HepG2 (cell line): Measurements from ENCODE around the gene EMILIN1. TPM values are rescaled to one million over a fixed set of nuclear protein-coding genes. Genes with fewer than 3 reads are reported as not detected.

Source experiments
- ARHGAP35 ChIP-seq: sonication (generic); formaldehyde crosslinking; IDR thresholded peaks from 2 replicates; pipeline ENCODE4 v1.9.0; 2022; ENCODE audit warnings: mild to moderate bottlenecking, inconsistent platforms, moderate library complexity, missing genetic modification reagents, borderline replicate concordance
- CBX5 ChIP-seq: sonication (generic); formaldehyde crosslinking; IDR thresholded peaks from 2 replicates; pipeline ENCODE4 v1.4.0; 2020; ENCODE audit warnings: missing genetic modification reagents, borderline replicate concordance
- HOXA3 ChIP-seq: sonication (generic); formaldehyde crosslinking; IDR thresholded peaks from 2 replicates; pipeline ENCODE4 v1.5.0; 2020; ENCODE audit warnings: missing genetic modification reagents
- HOXD1 ChIP-seq: sonication (generic); formaldehyde crosslinking; IDR thresholded peaks from 2 replicates; pipeline ENCODE4 v1.5.0; 2020; ENCODE audit warnings: missing genetic modification reagents
- MAZ ChIP-seq, 2 experiments: sonication (generic) in 1 of 2; formaldehyde crosslinking in 1 of 2; IDR thresholded peaks; 2 replicates each; pipeline versions ENCODE4 v1.5.0 to v1.6.1; 2012 to 2020; ENCODE audit warnings: low read depth in 2 of 2, mild to moderate bottlenecking in 2 of 2, borderline replicate concordance in 1 of 2, improper control_type of control experiment in 1 of 2, low read length in 1 of 2, missing genetic modification reagents in 1 of 2, moderate library complexity in 1 of 2
- NKX3-1 ChIP-seq: sonication (generic); formaldehyde crosslinking; IDR thresholded peaks from 2 replicates; pipeline ENCODE4 v1.5.0; 2020; ENCODE audit warnings: missing genetic modification reagents
- STAG1 ChIP-seq: sonication (generic); formaldehyde crosslinking; IDR thresholded peaks from 2 replicates; pipeline ENCODE4 v1.4.0; 2020; ENCODE audit warnings: missing genetic modification reagents
- SYNCRIP ChIP-seq: fragments of 200-400 bp; formaldehyde crosslinking; IDR thresholded peaks from 2 replicates; pipeline ENCODE4 v1.6.1; 2018; ENCODE audit warnings: mild to moderate bottlenecking, low read depth, low read length; ENCODE audit not compliant: insufficient read depth
- TBX2 ChIP-seq: sonication (generic); formaldehyde crosslinking; IDR thresholded peaks from 2 replicates; pipeline ENCODE4 v1.5.0; 2020; ENCODE audit warnings: missing genetic modification reagents, mild to moderate bottlenecking, borderline replicate concordance
- YY1 ChIP-seq: IDR thresholded peaks from 2 replicates; pipeline ENCODE4 v1.6.1; 2011; ENCODE audit warnings: low read length, low read depth, moderate library complexity, mild to moderate bottlenecking; ENCODE audit not compliant: insufficient read depth, insufficient replicate concordance
- ZNF468 ChIP-seq: sonication (generic); formaldehyde crosslinking; IDR thresholded peaks from 2 replicates; pipeline ENCODE4 v1.8.0; 2022; ENCODE audit warnings: mild to moderate bottlenecking, moderate library complexity, missing genetic modification reagents
- ZNF672 ChIP-seq: sonication (generic); formaldehyde crosslinking; IDR thresholded peaks from 2 replicates; pipeline ENCODE4 v1.8.1; 2022; ENCODE audit warnings: missing genetic modification reagents
- ZSCAN31 ChIP-seq: sonication (generic); formaldehyde crosslinking; IDR thresholded peaks from 2 replicates; pipeline ENCODE4 v1.5.0; 2020; ENCODE audit warnings: low read depth, mild to moderate bottlenecking, missing genetic modification reagents
- ZXDC ChIP-seq: sonication (generic); formaldehyde crosslinking; IDR thresholded peaks from 2 replicates; pipeline ENCODE4 v1.5.0; 2020; ENCODE audit warnings: mild to moderate bottlenecking, missing genetic modification reagents
- polyA plus RNA-seq, 8 experiments: library from polyadenylated mRNA; depleted of rRNA in 3 of 8; stranded (reverse) in 7 of 8; unstranded in 1 of 8; fragments of >200 nt; fragmentation: Illumina TruSeq in 4 of 8; extraction: Trizol in 4 of 8; gene quantifications; 2 replicates each; pipeline versions ENCODE4 v1.2.1 to v1.2.3, GENCODE V29; 2011 to 2016; ENCODE audit warnings: low read depth in 4 of 8, missing spikeins in 1 of 8, mixed read lengths in 1 of 8; ENCODE audit not compliant: insufficient read depth in 1 of 8
- total RNA-seq, 5 experiments: library from RNA; depleted of rRNA; stranded (reverse); fragments of >200 nt; fragmentation: Illumina TruSeq; extraction: Trizol; gene quantifications; 2 replicates each; pipeline ENCODE4 v1.2.3, GENCODE V29; 2016; ENCODE audit warnings: low read depth in 1 of 5
- TF ChIP-seq, protein P1 (sequence below): conservative IDR thresholded peaks from 2 replicates; pipeline ENCODE4 v1.6.1; 2018; ENCODE audit warnings: missing genetic modification reagents

Gene EMILIN1
- total and polyA plus RNA-seq, 2 of the 13 experiments (the other 11 are each of a cell fraction or from before 2014, with no cell fraction given) = 8.1 to 9.7 TPM

- TF ChIP-seq ZXDC (CRISPR knock-in tag) = peak; percentile 53; the same call in 1 of the 2 replicates
- TF ChIP-seq, protein P1, sequence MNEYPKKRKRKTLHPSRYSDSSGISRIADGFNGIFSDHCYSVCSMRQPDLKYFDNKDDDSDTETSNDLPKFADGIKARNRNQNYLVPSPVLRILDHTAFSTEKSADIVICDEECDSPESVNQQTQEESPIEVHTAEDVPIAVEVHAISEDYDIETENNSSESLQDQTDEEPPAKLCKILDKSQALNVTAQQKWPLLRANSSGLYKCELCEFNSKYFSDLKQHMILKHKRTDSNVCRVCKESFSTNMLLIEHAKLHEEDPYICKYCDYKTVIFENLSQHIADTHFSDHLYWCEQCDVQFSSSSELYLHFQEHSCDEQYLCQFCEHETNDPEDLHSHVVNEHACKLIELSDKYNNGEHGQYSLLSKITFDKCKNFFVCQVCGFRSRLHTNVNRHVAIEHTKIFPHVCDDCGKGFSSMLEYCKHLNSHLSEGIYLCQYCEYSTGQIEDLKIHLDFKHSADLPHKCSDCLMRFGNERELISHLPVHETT = 0 out of 2 replicates have a peak, but pooled peaks have one; percentile 55
- peak; percentile 92 for TF ChIP-seq YY1
- TF ChIP-seq SYNCRIP = no peak
- TF ChIP-seq ZNF468 (CRISPR knock-in tag) = no peak
- TF ChIP-seq ZNF672 = no peak
- peak; percentile 36; the same call in 1 of the 2 replicates for TF ChIP-seq STAG1
- TF ChIP-seq MAZ (IDR thresholded peaks at IDR 0.05; ENCODE audit: borderline replicate concordance, low read depth, low read length) = no peak
- peak; percentile 67 for TF ChIP-seq MAZ (CRISPR knock-in tag; IDR thresholded peaks at IDR 0.05; ENCODE audit: low read depth)
- TF ChIP-seq HOXD1 (CRISPR knock-in tag) = peak; percentile 80; the same call in 1 of the 2 replicates
- no peak for TF ChIP-seq NKX3-1 (CRISPR knock-in tag)
- no peak; the same call in 1 of the 2 replicates for TF ChIP-seq ARHGAP35 (CRISPR knock-in tag)
- TF ChIP-seq CBX5 = no peak; the same call in 1 of the 2 replicates
- peak; percentile 75 for TF ChIP-seq TBX2 (CRISPR knock-in tag)
- peak; percentile 77; the same call in 1 of the 2 replicates for TF ChIP-seq HOXA3 (CRISPR knock-in tag)
- peak; percentile 65; the same call in 1 of the 2 replicates for TF ChIP-seq ZSCAN31 (CRISPR knock-in tag)
Measured at GRCh38 chr2:27123302-27124150, 45.1 kb downstream of the EMILIN1 start, which contains the start of gene ABHD1 (continued).
